Large intestine (tissue), 3 donors: ENCODE measurements around the gene PRKAR1B. TPM values are rescaled to one million over a fixed set of nuclear protein-coding genes. Genes with fewer than 3 reads are reported as not detected.

Experiments used
- DNase-seq, 2 donors: peaks; one replicate each; pipeline versions ENCODE4 v3.0.0 to v3.0.0-alpha.2; 2013
- H3K27ac ChIP-seq: one replicate; pipeline ENCODE4 v1.5.1; 2013; ENCODE audit warnings: low read length
- H3K27me3 ChIP-seq: 2 replicates; pipeline ENCODE4 v1.6.1; 2013; ENCODE audit warnings: low read length; ENCODE audit not compliant: control insufficient read depth, insufficient read depth
- H3K36me3 ChIP-seq: 2 replicates; pipeline ENCODE4 v1.6.1; 2013; ENCODE audit warnings: low read length; ENCODE audit not compliant: control insufficient read depth, insufficient read depth
- H3K4me1 ChIP-seq: one replicate; pipeline ENCODE4 v1.6.1; 2013; ENCODE audit warnings: low read length; ENCODE audit not compliant: control insufficient read depth, insufficient read depth
- H3K4me3 ChIP-seq: one replicate; pipeline ENCODE4 v1.5.1; 2013; ENCODE audit warnings: low read length
- H3K9me3 ChIP-seq: one replicate; pipeline ENCODE4 v1.6.1; 2013; ENCODE audit warnings: mild to moderate bottlenecking, low read depth, low read length, moderate library complexity; ENCODE audit not compliant: control insufficient read depth
- WGBS: methylation state at CpG from one replicate; pipeline ENCODE4 v1.1.5; 2013; ENCODE audit warnings: low lambda C conversion rate; ENCODE audit not compliant: insufficient coverage; 5-methylcytosine and 5-hydroxymethylcytosine counted together
- polyA plus RNA-seq: library from polyadenylated mRNA; unstranded; fragments of 120-200 nt; gene quantifications from one replicate; pipeline ENCODE4 v1.2.1, GENCODE V29; 2013

PRKAR1B gene
- polyA plus RNA-seq, 1 donor = 34.8 TPM

GRCh38 chr7:680411-681127 lies 46.5 kb downstream of the PRKAR1B start:
- Histone ChIP-seq H3K36me3 (peaks cover 53% of the 10 kb centered on the region), H3K27ac (no peak overlapping the region), H3K4me3 (no peak overlapping the region), H3K4me1 (no peaks in the 10 kb centered on the region), H3K27me3 (no peaks in the 10 kb centered on the region), H3K9me3 (peaks cover 16% of the 10 kb centered on the region)
- no peak for DNase-seq
- no CpG with 5 or more reads among the region's 25 CpGs for WGBS

GRCh38 chr7:676972-677385 lies 50.1 kb downstream of the PRKAR1B start:
- no CpG with 5 or more reads among the region's 23 CpGs for WGBS
- H3K36me3 ChIP-seq = peaks cover 54% of the 10 kb centered on the region
- no peak for DNase-seq

GRCh38 chr7:676246-676971 lies 50.7 kb downstream of the PRKAR1B start:
- DNase-seq = no peak
- Histone ChIP-seq H3K9me3 (peaks cover 8% of the 10 kb centered on the region), H3K4me3 (no peak overlapping the region), H3K27ac (no peak overlapping the region), H3K27me3 (no peaks in the 10 kb centered on the region), H3K36me3 (peaks cover 51% of the 10 kb centered on the region), H3K4me1 (no peaks in the 10 kb centered on the region)
- no CpG with 5 or more reads among the region's 40 CpGs for WGBS

More at GRCh38 chr7:676972-677385, 50.1 kb downstream of the PRKAR1B start:
- no peaks in the 10 kb centered on the region for H3K27me3 ChIP-seq
- peaks cover 8% of the 10 kb centered on the region for H3K9me3 ChIP-seq
- no peak overlapping the region for H3K4me3 ChIP-seq
- no peaks in the 10 kb centered on the region for H3K4me1 ChIP-seq
- no peak overlapping the region for H3K27ac ChIP-seq

- peaks cover 5% of the 10 kb centered on the region for H3K9me3 ChIP-seq
- no peaks in the 10 kb centered on the region for H3K4me1 ChIP-seq
- no CpG with 5 or more reads among the region's 16 CpGs for WGBS
- no peak overlapping the region for H3K27ac ChIP-seq
- no peak overlapping the region for H3K4me3 ChIP-seq
- DNase-seq = peak; percentile 27 to 31
- peaks cover 53% of the 10 kb centered on the region for H3K36me3 ChIP-seq
- H3K27me3 ChIP-seq = no peaks in the 10 kb centered on the region
These were observed 52.3 kb downstream of the PRKAR1B start for GRCh38 chr7:674454-675410.

GRCh38 chr7:673681-674453 lies 53.2 kb downstream of the PRKAR1B start:
- no peak overlapping the region for H3K4me3 ChIP-seq
- peak in 1 of 2 donors; percentile 12 for DNase-seq
- no peak overlapping the region for H3K27ac ChIP-seq
- H3K4me1 ChIP-seq = no peaks in the 10 kb centered on the region
- H3K27me3 ChIP-seq = no peaks in the 10 kb centered on the region
- H3K36me3 ChIP-seq = peaks cover 45% of the 10 kb centered on the region
- no CpG with 5 or more reads among the region's 13 CpGs for WGBS
- H3K9me3 ChIP-seq = peaks cover 5% of the 10 kb centered on the region

GRCh38 chr7:672891-673290 lies 54.2 kb downstream of the PRKAR1B start:
- Histone ChIP-seq H3K4me1 (peaks cover 1% of the 10 kb centered on the region), H3K27ac (no peak overlapping the region), H3K36me3 (peaks cover 40% of the 10 kb centered on the region), H3K9me3 (peaks cover 5% of the 10 kb centered on the region), H3K4me3 (no peak overlapping the region), H3K27me3 (no peaks in the 10 kb centered on the region)
- WGBS = no CpG with 5 or more reads among the region's 8 CpGs
- no peak for DNase-seq

- peaks cover 33% of the 10 kb centered on the region for H3K36me3 ChIP-seq
- peaks cover 4% of the 10 kb centered on the region for H3K4me1 ChIP-seq
- WGBS = 100% methylated on average over 2 of the region's 10 CpGs
- no peak overlapping the region for H3K27ac ChIP-seq
- H3K27me3 ChIP-seq = no peaks in the 10 kb centered on the region
- H3K9me3 ChIP-seq = peaks cover 5% of the 10 kb centered on the region
- DNase-seq = no peak
- no peak overlapping the region for H3K4me3 ChIP-seq
These were observed 55.6 kb downstream of the PRKAR1B start for GRCh38 chr7:671415-672042.

- no peak for DNase-seq
- Histone ChIP-seq H3K27ac (no peak overlapping the region), H3K27me3 (no peaks in the 10 kb centered on the region), H3K36me3 (peaks cover 29% of the 10 kb centered on the region), H3K4me1 (peaks cover 4% of the 10 kb centered on the region), H3K9me3 (peaks cover 5% of the 10 kb centered on the region), H3K4me3 (no peak overlapping the region)
- no CpG with 5 or more reads among the region's 54 CpGs for WGBS
These were observed 56.3 kb downstream of the PRKAR1B start for GRCh38 chr7:670501-671390.

- no peak for DNase-seq
- H3K4me3 ChIP-seq = no peak overlapping the region
- WGBS = no CpG with 5 or more reads among the region's 4 CpGs
- H3K36me3 ChIP-seq = peaks cover 21% of the 10 kb centered on the region
- H3K9me3 ChIP-seq = no peaks in the 10 kb centered on the region
- H3K27ac ChIP-seq = no peak overlapping the region
- peaks cover 9% of the 10 kb centered on the region for H3K4me1 ChIP-seq
- H3K27me3 ChIP-seq = no peaks in the 10 kb centered on the region
These were observed 58.1 kb downstream of the PRKAR1B start for GRCh38 chr7:668958-669357.
